HG03469 (cell line): Measurements from ENCODE around the gene EBI3.
"Not testable (repeated sequence)": the region's sequence is repeated elsewhere in the genome, so short reads cannot be mapped to it uniquely, and the experiment has no call there.

Experiments used
- ATAC-seq: cut with Tn5 transposase; IDR thresholded peaks from one replicate; pipeline ENCODE4 v1.9.1; 2021; ENCODE audit warnings: mild to moderate bottlenecking, moderate library complexity, moderate number of reproducible peaks; ENCODE audit not compliant: unreplicated experiment

Gene EBI3

GRCh38 chr19:4199699-4200293 is 29.5 kb upstream of the EBI3 start:
- no peak for ATAC-seq

- ATAC-seq = no peak
Observed at GRCh38 chr19:4200940-4201542, 28.3 kb upstream of the EBI3 start.

GRCh38 chr19:4201798-4202197 is 27.5 kb upstream of the EBI3 start:
- ATAC-seq = no peak

GRCh38 chr19:4206818-4207484 is 22.4 kb upstream of the EBI3 start:
- ATAC-seq = no peak

- no peak for ATAC-seq
Observed at GRCh38 chr19:4208385-4209094, 20.8 kb upstream of the EBI3 start.

DNA sequence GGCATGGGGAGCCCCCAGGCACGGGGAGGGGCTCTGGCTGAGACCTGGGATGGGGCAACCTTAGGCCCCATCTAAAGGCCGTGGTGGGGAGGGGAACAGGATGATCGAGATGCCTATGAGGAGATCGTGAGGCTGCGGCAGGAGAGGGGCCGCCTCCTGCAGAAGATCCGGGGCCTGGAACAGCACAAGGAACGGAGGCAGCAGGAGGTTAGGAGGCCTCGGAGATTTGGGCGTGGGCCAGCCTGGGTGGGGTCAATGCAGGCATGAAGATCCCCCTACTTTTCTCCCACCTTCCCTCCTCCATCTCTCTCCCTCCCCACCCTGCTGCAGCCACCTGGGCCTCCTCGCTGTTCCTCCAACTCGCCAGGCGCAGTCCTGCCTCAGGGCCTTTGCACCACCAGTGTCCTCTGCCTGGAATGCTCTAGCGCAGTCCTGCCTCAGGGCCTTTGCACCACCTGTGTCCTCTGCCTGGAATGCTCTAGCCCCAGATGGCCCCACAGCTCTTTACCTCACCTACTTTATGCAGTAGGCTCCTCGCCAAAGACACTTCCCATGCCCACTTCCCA is 19.1 kb upstream of the EBI3 start:
- no peak for ATAC-seq

- ATAC-seq = no peak
Observed at GRCh38 chr19:4213116-4213515, 16.2 kb upstream of the EBI3 start.

DNA sequence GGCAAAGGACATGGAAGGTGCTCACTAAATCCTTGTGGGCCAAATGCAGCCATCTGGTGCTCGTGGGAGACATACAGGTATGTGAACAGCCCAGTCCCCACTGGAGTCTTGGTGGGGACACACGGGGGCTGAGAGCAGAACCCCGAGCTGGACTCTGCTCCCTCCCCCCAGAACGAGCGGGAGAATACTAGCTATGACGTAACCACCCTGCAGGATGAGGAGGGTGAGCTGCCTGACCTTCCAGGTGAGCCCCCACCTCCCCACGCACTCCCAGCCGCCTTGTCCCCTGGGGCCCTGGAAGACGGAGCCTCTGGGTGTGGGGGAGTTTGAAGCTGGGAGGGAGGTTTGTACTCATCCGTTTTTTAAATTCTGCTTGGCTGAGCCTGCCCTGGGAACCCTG is 13.5 kb upstream of the EBI3 start:
- ATAC-seq = no peak

- ATAC-seq = no peak
Observed at GRCh38 chr19:4216846-4217245, 12.5 kb upstream of the EBI3 start.

GRCh38 chr19:4217429-4218264 is 11.7 kb upstream of the EBI3 start:
- ATAC-seq = no peak

DNA sequence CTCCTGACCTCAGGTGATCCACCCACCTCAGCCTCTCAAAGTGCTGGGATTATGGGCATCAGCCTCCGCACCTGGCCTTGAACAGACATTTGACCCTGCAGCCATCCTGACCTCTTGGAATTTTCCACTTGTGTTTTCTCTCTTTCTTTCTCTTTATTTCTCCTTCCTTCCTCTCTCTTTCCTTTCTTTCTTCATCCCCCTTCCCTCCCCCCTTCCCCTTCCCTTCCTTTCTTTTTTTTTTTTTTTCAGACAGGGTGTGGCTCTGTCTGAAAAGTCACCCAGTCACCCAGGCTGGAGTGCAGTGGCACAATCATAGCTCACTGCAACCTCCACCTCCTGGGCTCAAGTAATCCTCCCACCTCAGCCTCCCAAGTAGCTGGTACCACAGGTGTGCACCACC is 10.8 kb upstream of the EBI3 start:
- not testable (repeated sequence) for ATAC-seq

GRCh38 chr19:4220188-4220587 is 9.1 kb upstream of the EBI3 start:
- no peak for ATAC-seq

- ATAC-seq = no peak
Observed at GRCh38 chr19:4224470-4224869, 4.9 kb upstream of the EBI3 start.

DNA sequence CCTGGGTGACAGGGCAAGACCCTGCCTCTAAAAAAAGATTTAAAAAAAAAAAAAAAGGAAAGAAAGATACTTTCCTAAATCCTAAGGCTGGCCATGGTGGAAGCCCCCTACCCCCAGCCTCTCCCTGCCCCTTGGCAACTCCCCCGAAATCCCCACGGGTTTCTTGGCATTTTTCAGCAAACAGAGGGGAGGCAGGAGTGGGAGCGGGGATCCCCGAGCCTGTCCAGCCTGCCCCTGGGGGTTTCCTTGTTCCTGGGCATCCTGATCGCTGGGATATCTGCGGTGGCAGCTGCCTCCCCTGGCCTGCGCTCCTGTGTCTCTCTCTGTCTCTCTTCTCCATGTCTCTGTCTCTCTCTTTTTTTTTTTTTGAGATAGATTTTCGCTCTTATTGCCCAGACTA is 3.4 kb upstream of the EBI3 start:
- no peak for ATAC-seq

DNA sequence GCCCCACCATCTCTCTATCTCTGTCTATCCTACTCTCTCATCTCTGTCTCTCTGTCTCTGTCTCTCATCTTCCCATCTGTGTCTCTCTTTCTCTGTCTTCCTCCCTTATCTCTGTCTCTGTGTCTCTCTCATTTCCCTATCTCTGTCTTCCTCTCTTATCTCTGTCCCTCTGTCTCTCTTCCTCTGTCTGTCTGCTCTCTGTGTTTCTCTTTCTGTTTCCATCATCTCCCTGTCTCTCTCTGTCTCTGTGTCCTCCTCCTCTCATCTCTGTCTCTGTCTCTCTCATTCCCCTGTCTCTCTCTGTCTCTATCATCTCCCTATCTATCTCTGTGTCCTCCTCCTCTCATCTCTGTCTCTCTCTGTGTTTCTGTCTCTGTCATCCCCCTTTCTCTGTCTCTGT is 1.6 kb upstream of the EBI3 start:
- ATAC-seq = no peak

DNA sequence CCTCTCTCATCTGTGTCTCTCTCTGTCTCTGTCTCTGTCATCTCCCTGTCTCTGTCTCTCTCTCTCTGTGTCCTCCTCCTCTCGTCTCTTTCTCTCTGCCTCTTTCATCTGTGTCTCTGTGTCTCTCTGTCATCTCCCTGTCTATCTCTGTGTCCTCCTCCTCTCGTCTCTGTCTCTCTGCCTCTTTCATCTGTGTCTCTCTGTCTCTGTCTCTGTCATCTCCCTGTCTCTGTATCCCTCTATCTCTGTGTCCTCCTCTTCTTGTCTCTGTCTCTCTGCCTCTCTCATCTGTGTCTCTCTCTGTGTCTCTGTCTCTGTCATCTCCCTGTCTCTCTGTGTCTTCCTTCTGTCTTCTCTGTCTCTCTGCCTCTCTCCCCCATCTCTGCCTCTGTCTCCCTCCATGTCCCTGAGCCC is 551 bp upstream of the EBI3 start:
- no peak for ATAC-seq

DNA sequence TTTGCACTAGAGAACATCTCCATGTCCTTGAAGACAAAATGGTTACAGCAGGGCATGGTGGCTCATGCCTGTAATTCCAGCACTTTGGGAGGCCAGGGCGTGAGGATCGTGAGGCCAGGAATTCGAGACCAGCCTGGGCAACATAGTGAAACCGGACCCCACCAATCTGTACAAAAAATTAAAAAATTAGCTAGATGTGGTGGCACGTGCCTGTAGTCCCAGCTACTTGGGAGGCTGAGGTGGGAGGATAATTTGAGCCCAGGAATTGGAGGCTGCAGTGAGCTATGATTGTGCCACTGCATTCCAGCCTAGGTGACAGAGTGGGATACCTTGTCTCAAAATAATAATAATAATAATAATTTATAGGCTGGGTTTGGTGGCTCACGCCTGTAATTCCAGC is 914 bp downstream of the EBI3 start:
- not testable (repeated sequence) for ATAC-seq

GRCh38 chr19:4231521-4231920 is 2.2 kb downstream of the EBI3 start:
- not testable (repeated sequence) for ATAC-seq

GRCh38 chr19:4232139-4232538 is 2.8 kb downstream of the EBI3 start:
- not testable (repeated sequence) for ATAC-seq

GRCh38 chr19:4232614-4233281 is 3.4 kb downstream of the EBI3 start:
- ATAC-seq = no peak
